DMS153 (cell line): ENCODE results near the gene ARL4D.
"Not testable (repeated sequence)": the region's sequence is repeated elsewhere in the genome, so short reads cannot be mapped to it uniquely, and the experiment has no call there.

Experiments used
- DNase-seq: peaks from one replicate; lab custom pipeline; 2025; lab: John Stamatoyannopoulos, UW

The ARL4D gene, protein sequence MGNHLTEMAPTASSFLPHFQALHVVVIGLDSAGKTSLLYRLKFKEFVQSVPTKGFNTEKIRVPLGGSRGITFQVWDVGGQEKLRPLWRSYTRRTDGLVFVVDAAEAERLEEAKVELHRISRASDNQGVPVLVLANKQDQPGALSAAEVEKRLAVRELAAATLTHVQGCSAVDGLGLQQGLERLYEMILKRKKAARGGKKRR

DNA sequence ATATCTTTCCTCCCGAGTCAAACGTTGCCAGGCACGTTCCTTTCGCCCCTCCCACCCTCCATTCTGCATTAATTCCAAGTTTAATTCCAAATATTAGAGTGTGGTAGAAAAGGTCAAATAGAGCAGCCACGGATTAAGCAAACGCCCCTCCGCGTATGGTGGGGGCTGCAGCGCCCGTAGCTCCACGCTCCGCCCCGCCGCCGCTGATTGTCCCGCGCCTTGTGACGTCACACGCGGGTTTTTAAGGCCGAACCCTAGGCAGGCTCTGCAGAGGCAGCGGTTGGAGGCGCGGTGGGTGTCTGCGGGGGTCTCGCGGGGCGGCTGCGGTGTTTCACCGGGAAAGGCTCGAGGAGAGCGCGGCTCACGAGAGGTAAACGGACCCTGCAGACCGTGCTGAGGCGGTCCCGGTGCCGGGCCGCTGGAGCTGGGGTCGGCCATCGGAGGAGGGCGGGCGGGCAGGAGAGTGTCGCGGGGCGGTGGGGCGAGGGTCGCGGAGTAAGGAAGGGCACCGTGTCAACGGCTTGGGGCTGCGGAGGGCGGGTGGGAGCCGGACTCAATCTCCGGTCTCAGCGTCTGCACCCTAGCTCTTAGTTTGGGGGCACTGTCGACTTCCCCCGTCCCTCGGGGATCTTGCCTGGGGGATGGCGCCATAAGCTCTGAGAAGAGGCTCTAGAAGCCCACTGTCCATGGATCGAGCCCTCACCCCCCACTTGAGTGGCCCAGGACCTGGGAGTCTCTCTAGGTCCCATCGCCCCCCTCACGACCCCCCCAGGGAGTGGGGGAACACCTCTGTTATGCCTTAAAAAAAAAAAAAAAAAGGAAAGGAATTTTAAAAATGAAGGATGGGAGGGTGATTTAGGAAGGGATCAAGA is at the start of gene ARL4D:
ARL4D (plus strand) TSS at position 270 of the 872 bp plus-strand sequence. CDS start 740 bp downstream, outside the sequence.
- DNase-seq = peak; percentile 53

DNA sequence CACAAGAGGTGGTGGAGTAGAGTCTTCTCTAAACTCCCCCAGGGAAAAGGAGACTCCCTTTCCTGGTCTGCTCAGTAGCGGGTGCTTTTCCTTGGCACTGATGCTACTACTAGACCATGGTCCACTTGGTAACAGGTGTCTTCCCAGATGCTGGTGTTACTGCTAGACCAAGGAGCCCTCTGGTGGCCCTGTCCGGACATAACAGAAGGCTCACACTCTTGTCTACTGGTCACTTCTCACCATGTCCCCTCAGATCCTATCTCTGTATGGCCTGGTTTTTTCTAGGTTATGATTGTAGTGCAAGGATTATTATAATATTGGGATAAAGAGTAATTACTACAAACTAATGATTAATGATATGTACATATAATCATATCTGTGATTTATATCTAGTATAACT is 49.7 kb upstream of the ARL4D start:
- no peak for DNase-seq

DNA sequence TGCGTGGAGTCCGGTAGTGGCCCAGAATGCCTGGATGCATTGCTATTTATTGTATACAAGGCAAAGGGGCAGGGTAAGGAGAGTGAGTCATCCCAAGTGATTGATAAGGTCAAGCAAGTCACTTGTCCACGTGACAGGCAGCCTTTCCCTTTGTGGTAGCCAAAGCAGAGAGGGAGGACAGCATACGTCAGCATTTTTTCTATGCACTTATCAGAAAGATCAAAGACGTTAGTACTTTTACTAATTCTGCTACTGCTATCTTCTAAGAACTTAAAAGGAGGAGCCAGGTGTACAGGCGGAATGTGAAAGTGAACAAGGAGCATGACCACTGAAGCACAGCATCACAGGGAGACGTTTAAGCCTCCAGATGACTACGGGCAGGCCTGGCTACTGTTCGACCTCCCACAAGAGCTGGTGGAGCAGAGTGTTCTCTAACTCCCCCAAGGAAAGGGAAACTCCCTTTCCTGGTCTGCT is 47.9 kb upstream of the ARL4D start:
- no peak for DNase-seq

DNA sequence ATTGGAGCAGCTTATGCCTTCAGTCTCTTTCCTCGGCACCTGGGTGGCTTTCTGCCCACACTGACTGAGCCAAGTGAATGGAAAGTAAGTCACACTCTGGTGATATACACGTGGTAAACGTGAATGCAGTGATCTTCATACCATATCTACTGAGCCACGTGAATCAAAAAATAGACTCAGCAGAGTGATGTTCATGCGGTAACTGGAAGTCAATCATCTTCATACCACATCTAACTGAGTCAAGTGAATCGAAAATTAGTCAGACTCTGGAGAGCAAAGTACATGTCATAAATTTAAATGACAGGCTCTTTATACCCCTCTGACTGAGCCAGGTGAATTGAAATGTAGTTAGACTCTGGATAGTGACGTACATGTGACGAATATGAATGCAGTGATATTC is 47.1 kb upstream of the ARL4D start:
- no peak for DNase-seq

DNA sequence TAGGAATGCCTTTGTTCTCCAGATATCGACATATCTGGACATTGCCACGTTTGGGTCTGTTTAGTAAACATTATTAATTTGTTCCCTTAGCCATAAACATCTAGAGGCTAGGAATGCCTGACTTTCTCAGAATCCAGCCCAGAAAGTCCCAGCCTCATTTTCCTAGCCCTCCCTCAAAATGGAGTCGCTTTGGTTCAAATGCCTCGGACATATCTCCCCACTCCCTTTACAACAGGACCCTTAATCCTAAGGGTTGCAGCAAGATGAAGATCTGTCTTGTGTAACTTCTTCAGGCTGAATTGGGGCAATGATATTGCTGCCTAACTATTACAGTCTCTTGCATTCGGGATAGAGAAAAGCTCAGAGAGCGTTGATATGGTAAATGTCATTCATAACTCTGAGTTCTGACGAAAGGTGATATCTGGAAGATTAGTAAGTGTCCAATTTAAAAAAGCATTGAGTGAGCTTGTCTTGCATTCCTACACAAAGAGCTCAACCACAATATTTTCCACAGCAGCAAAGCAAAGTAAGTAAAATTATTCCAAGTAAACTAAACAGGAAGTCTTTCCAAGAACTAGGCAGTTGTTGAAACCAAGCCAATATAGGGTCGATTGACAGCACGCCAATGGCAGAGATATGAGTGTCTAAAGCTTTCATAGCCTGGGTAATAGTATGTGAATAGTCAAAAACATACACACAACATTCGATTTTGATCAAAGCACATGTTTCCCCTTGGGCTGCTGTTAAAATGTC is 46.0 kb upstream of the ARL4D start:
- no peak for DNase-seq

DNA sequence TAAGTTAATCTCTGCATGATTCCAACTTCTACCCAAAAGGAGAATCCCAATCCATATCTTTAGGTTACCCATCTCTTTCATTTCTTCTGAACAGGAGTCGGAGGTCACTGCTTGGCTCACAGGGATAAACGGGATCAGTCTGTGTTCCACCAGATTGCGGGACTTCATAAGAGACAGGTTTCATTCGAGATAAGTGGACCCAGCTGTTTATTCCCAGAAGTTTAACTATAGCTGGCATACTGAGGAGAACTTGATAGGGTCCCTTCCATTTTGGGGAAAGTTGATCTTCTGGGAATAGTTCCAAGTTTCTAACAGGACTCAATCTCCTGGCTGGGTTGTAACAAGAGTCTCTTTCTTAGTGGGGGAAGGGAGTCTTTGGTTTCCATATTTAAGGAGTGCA is 45.4 kb upstream of the ARL4D start:
- no peak for DNase-seq

DNA sequence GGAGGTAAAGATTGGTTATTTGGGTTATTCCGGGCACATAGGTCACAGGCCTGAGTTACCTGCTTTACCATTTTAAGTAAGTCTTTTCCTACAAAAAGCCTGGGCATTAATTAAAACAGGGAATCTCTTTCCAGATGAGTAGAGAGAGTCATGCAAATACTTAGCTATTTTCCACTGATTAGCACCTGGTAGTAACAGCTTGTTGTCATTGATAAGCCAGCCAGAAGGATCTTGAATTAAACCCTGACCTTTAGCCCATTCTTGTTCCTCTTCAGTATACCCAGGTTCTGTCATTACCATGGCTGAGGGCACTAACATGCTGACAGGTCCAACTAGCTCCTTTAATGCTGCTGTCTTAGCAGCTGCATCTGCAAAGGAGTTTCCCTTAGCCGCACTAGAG is 44.4 kb upstream of the ARL4D start:
- DNase-seq = no peak

DNA sequence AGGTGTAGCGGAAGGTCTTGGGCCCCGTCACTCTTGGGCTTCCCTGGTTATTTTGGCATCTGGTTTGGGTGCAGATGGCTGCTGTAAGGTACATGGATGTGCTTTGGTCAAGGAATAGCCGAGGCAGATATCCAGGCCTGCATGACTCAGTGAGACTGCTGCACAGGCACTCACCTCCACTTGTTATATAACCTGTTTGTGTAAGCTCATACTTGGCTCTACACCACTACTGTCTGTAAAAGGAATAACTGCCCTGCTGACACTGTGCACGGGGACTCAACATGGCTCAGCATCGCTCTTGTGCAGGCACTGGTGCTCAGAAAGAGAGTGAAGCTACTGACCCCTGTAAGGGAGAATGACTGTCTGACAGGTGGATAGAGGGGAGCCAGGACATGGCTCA is 42.3 kb upstream of the ARL4D start:
- no peak for DNase-seq

DNA sequence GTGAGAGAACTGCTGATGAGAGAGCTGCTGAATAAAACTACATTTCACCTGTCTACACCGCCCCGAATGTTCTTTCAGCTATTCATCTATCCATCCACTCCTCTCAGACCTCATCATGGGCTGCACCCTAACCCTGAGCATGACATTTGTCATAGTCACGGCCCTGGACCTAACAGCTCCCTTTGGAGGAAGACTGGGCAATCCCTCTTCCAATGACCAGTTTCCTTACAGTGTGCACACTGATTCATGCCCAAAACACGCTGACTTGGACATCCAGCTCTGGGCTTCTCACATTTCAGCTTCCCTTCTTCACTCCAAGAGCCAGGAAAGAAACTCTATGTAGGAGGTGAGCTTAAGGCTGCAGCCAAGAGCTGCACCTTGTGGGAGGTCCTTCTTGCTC is 41.8 kb upstream of the ARL4D start:
- no peak for DNase-seq

DNA sequence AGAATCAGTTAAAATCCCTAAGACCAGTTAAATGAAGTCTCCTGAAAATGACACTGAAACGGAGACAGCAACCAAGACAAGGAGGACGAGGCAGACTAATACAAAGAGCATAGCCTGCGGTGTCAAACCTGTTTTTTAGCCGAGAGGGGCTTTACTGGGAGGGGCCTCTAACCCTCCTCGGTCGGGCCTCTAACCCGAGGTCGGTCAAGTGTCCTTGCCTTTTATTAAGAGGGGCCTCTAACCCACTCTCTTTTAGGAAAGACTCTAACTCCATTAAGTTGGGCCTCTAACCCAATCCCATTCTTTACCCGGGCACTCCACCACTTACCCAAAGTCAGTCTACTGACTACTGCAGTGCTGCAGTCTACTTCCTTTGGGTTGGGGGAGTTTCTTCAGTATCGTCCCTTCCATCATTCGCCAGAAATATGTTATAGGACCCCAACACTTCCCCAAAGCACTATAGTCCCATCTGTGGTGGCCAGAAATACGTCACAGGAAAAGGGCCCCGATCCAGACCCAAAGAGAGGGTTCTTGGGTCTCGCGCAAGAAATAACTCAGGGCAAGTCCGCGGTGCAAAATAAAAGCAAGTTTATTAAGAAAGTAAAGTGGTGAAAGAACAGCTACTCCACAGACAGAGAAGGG is 39.2 kb upstream of the ARL4D start:
- DNase-seq = no peak

DNA sequence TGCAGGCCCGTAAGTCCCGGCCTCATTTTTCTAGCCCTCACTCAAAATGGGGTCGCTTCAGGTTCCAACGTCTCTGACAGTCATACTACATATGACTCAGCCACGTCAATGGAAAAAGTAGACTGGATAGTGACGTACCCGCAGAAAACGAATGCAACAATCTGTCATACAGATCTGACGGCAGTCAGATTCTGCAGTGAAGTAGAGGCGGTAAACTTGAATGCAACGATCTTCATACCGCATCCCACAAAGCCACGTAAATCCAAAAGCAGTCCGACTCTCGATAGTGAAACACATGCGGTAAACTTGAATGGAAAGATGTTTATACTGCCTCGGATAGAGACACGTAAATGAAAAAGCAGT is 38.4 kb upstream of the ARL4D start:
- DNase-seq = peak; percentile 71

DNA sequence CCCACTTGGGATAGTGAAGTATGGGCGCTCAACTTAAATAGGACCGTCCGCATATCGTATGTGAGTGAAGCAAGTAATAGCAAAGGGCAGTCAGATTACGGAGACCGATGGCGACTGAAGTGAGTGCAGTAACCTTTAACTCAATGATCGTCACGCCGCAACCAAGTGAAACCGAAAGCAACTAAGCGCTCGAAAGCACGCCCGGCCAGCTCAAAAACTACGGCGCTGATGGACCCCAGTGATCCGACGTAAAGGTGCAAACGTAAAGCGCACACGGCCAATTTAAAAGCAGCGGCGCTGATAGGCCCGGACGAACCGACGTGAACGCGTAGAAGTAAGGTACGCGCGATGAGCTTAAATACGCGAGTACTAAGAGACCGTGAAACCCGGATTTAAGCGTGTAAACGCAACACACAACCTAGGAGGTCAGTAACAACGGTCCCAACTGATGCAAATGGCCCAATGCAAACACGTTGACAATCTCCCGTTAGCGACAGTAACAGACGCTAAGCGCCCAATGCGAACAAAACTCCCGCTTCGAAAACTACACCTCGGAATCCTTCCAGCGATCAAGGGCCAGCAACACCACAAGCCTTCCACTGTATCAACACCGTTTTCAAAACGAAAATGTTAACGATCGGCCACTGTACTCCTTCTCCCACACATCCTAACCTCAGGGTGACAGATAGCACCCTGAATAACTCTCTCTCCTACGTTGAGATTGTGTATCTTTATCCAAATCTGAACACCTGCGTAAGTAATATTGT is 37.9 kb upstream of the ARL4D start:
- peak; percentile 100 for DNase-seq

DNA sequence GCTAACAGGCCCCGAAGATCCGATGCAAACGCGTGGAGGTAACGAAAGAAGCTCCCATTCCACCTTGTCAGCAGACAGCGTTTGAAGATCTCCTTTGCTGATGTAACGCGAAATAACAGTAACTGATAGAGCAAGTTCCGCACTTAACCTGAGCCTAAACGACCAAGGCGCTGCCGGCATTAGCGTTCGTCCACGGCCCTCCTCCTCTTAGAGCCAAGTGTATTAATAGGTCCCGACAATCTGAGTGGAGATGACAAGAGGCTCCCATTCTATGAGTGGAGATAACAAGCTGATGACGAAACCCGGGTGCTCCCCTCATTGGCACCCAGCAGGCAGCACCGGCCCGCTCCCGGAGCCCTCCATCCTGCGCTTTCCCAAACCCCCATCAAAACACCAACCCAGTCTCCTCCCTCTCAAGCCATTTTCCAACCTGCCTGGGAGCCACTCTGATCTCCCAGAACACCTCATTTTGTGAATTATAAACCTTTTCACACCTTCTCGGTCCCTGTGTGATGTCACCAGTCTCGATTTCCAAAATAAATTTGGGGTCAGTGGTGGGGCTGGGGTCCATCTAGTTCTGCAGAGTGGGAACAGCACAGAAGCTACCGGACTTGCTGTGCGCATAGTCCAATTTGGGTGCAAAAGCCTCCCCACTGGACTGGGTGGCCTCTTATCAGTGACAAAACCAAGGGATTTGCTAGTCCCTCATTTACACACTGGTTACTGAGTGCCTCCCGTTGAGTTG is 35.4 kb upstream of the ARL4D start:
- DNase-seq = no peak

DNA sequence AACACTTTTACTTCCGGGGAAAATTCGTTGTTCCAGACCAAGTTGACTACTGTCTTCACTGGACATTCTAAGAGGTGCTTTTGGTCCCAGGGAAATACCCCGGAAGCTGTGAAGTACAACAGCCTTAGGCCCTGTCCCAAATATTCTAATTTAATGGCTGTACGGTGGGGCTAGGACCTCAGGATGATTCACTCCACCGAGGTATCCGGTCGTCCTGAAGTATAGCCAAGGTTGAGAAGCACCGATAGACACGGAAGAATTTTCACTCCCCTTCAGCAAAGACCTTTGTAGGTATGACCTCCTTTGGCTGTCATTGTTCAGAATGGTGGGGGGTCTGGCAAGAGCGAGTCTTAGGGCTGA is 34.9 kb upstream of the ARL4D start:
- no peak for DNase-seq

DNA sequence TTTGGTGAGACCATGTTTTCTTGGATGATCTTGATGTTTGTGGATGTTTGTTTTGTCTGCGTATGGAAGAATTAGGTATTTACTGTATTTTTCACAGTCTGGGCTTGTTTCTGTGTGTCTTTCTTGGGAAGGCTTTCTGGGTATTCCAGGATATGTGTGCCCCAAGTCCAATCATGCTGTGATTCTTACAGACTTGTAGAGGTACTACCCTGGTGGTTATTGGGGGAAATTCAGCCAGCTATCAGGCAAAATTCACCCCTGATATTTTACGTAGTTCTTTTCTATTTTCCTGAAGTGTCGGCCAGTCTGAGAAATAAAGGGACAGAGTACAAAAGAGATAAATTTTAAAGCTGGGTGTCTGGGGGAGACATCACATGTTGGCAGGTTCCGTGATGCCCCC is 33.4 kb upstream of the ARL4D start:
- DNase-seq = no peak

DNA sequence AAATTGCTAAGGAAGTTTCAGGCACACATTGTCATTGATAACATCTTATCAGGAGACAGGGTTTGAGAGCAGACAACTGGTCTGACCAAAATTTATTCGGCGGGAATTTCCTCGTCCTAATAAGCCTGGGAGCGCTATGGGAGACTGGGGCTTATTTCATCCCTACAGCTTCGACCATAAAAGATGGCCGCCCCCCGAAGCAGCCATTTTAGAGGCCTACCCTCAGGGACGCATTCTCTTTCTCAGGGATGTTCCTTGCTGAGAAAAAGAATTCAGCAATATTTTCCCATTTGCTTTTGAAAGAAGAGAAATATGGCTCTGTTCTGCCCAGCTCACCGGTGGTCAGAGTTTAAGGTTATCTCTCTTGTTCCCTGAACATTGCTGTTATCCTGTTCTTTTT is 32.9 kb upstream of the ARL4D start:
- not testable (repeated sequence) for DNase-seq

DNA sequence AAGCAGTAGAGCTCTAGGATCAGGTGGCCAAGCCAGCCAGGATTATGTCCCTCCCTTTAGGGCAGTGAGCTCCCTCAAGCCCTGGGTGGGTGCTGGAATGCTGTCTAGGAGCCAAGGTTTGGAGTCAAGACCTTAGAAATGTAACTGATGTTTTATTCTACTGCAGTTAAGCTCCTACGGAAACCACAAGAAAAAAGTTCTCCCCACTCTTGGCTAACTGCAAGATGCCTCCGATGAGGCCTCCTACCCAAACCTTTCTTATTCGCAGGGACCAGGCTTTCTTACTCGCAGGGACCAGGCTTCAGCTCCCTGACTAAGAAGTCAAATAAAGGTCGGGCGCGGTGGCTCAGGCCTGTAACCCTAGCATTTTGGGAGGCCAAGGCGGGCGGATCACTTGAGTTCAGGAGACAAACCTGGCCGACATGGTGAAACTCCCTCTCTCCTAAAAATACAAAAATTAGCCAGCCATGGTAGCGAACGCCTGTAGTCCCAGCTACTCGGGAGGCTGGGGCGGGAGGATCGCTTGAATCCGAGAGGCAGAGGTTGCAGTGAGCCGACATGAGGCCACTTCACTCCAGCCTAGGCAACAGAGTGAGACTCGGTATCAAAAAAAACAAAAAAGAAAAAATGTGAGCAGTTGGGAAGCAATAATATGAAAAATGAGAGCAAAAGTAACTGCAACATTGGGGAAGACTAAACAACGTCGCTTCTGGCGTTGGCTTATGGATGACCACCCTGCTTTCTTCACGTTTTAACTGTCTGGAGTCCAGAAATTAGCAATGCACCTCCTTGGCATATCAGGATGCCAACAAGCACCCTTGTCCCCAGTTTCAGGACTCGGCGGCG is 31.7 kb upstream of the ARL4D start:
- no peak for DNase-seq

DNA sequence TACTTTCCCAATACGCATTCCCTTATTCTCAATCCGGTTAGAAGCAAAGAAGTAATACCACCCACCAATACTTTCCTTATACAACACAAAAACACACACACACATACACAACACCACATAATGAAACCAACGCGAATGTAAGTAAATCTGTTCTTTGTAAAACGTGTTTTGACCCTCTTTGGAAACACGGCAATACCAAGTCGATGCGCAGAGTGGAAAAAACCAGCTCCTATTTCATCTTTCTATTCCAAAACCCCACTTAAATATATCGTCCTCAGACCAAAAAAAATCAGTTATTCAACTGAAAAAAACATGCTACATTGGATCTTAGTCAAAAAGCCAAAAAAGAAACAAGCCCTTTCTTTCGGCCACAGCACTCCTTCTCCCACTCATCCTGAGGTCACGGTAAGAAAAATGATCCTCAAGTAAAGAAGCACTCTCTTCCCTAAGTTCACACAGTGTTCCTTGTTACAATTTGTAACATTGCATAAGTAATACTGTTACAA is 31.0 kb upstream of the ARL4D start:
- DNase-seq = peak; percentile 77

DNA sequence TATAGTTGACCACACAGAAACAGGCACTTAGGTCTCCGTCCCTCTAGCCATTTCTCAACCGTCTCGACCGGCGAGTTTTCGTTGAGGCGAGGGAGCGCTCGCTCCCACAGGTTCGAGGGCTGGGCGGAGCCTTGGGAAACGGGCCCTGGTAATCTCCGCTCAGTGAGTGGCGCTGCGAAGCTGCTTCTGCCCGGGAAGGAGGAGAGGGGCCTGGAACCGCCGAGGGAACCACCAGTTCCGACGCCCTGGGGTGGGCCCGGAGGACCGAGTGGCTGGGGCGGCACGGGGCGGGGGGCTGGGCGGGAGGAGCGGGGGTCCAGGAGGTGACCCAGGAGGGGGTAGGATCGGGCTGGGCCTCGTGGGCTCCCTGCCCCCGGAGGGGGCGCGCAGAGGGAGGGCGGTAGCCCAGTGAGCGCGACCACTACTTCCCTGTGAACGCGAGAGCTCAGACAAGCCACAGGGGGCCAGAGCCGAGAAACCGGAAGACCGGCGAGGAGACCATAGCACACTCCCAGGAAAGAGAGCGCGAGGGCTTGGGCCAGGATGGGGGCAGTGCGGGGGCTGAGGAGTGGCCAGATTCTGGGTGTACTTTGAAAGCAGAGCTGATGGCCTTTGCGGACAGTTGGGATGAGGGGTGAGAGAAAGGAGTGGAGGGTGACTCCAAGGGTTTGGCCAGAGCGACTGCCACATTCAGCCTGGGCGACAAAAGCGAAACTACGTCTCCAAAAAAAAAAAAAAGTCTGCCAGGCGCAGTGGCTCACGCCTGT is 29.9 kb upstream of the ARL4D start:
- peak; percentile 72 for DNase-seq
